Esophagus squamous epithelium (tissue), 5 donors: ENCODE data around the gene BCAR1. TPM values are rescaled to one million over a fixed set of nuclear protein-coding genes. Genes with fewer than 3 reads are reported as not detected.
A peak's percentile ranks its signal among the peaks of the same experiment; 100 is the strongest.

Source experiments
- DNase-seq: peaks from one replicate; lab custom pipeline; 2025; lab: John Stamatoyannopoulos, UW
- H3K27ac ChIP-seq, 4 donors: fragments of 200-600 bp; sonication (generic); one replicate each; pipeline ENCODE4 v1.5.1; 2016 to 2019; ENCODE audit warnings: mild to moderate bottlenecking in 1 of 4
- H3K27me3 ChIP-seq, 4 donors: fragments of 200-600 bp; sonication (generic); 1 replicate in 3 of 4; 2 replicates in 1 of 4; pipeline versions ENCODE4 v1.5.1 to v1.6.0; 2017 to 2021; ENCODE audit warnings: antibody characterized with exemption in 1 of 4
- H3K36me3 ChIP-seq, 3 donors: fragments of 200-600 bp; sonication (generic); one replicate each; pipeline ENCODE4 v1.5.1; 2016 to 2019
- H3K4me1 ChIP-seq, 3 donors: fragments of 200-600 bp; sonication (generic); one replicate each; pipeline ENCODE4 v1.5.1; 2017 to 2019
- H3K4me3 ChIP-seq, 4 donors: fragments of 200-600 bp; sonication (generic); 1 replicate in 3 of 4; 2 replicates in 1 of 4; pipeline ENCODE4 v1.5.1; 2016 to 2019; ENCODE audit warnings: mild to moderate bottlenecking in 2 of 4, moderate library complexity in 1 of 4
- H3K9me3 ChIP-seq, 3 donors: fragments of 200-600 bp; sonication (generic); one replicate each; pipeline ENCODE4 v1.5.1; 2016 to 2019
- POLR2A ChIP-seq, 4 donors: fragments of 450-650 bp; IDR thresholded peaks; one replicate each; pipeline ENCODE4 v1.6.1; 2017; ENCODE audit warnings: antibody characterized with exemption in 4 of 4, mild to moderate bottlenecking in 4 of 4, moderate library complexity in 3 of 4
- WGBS, 2 donors: methylation state at CpG; one replicate each; pipeline ENCODE4 v1.1.5; 2018; 5-methylcytosine and 5-hydroxymethylcytosine counted together
- intact Hi-C: fragments of 100-400 bp; cut with DNase I; formaldehyde crosslinking; loops from one replicate; pipeline ENCODE4 v1.15.0; 2022
- total RNA-seq, 4 donors: library from RNA; depleted of rRNA; stranded (reverse); fragments of >200 nt; gene quantifications; one replicate each; pipeline ENCODE4 v1.1.0, GENCODE V29; 2016
- TF ChIP-seq, protein P1 (sequence below), 6 experiments: fragments of 450-650 bp in 4 of 6; fragments of 200-600 bp in 2 of 6; sonication (generic) in 2 of 6; IDR thresholded peaks; one replicate each; pipeline ENCODE4 v1.5.1; 2016 to 2019; ENCODE audit warnings: antibody characterized with exemption in 6 of 6, mild to moderate bottlenecking in 4 of 6, moderate library complexity in 4 of 6
- donor health status: DM: yes; HTN: yes; CAD: no.

BCAR1 gene
- total RNA-seq, 4 donors from 2014 or later, result 26.8 to 51.9 (median 32.1) TPM

DNA sequence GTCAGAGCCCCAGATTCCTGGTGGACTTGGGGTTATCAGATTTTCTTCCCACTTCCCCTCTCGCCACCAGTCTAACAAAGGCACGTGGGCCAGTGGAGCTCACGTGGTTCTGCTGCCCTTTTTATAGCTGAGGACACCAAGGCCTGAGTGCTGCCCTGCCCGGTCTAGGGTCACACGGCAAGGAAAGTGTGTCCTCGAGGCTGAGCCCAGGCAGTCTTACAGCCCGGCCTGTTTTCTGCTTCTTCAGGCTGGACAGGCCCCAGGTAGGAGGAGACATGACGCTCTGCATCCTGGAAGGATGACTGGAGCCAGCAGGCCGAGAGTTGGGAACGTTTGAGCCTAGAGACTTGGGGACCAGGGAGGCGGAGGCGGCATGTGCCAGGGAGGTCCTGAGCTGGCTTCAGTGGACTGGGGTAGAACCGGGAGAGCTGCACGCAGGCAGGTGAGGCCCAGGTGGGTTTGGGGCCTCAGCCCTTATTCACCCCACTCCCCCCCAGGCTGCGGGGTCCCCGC, 29.1 kb downstream of the BCAR1 start:
- TF ChIP-seq, protein P1, sequence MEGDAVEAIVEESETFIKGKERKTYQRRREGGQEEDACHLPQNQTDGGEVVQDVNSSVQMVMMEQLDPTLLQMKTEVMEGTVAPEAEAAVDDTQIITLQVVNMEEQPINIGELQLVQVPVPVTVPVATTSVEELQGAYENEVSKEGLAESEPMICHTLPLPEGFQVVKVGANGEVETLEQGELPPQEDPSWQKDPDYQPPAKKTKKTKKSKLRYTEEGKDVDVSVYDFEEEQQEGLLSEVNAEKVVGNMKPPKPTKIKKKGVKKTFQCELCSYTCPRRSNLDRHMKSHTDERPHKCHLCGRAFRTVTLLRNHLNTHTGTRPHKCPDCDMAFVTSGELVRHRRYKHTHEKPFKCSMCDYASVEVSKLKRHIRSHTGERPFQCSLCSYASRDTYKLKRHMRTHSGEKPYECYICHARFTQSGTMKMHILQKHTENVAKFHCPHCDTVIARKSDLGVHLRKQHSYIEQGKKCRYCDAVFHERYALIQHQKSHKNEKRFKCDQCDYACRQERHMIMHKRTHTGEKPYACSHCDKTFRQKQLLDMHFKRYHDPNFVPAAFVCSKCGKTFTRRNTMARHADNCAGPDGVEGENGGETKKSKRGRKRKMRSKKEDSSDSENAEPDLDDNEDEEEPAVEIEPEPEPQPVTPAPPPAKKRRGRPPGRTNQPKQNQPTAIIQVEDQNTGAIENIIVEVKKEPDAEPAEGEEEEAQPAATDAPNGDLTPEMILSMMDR (IDR thresholded peaks at IDR 0.05), result no peak
- TF ChIP-seq POLR2A (IDR thresholded peaks at IDR 0.05), result no peak
- Histone ChIP-seq H3K9me3 (no peaks in the 10 kb centered on the region), H3K4me1 (no peaks in the 10 kb centered on the region), H3K4me3 (no peak overlapping the region), H3K27ac (no peak overlapping the region), H3K36me3 (no peaks in the 10 kb centered on the region), H3K27me3 (peaks cover 0 to 32% (median 0%) of the 10 kb centered on the region in 4 donors)
- whole genome bisulfite sequencing, 2 donors, result 60 to 65% methylated on average over 4 to 6 of the region's 16 CpGs
- DNase-seq, result no peak
- intact Hi-C loops, result no loop called here

DNA sequence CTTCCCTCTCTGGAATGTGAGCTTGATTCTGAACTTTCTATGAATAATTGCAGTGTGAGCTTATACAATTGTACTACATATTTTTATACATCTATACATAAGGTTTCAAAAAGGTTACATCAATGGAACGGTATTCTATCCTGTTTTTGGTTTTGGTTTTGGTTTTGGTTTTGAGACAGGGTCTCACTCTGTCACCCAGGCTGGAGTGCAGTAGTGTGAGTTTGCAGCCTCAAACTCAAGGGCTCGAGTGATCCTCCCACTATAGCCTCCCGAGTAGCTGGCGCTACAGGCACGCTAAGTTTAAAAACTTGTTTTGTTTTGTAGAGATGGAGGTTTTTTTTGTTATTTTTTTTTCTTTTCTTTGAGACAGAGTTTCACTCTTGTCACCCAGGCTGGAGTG, 31.6 kb downstream of the BCAR1 start:
- DNase-seq, result no peak
- H3K9me3 ChIP-seq, result no peaks in the 10 kb centered on the region
- intact Hi-C loops, result no loop called here
- H3K27ac ChIP-seq, result no peak overlapping the region
- H3K4me1 ChIP-seq, result no peaks in the 10 kb centered on the region
- peaks cover 0 to 8% (median 0%) of the 10 kb centered on the region in 4 donors for H3K27me3 ChIP-seq
- WGBS, 2 donors, result 57 to 59% methylated on average over 5 of the region's 5 CpGs
- no peaks in the 10 kb centered on the region for H3K36me3 ChIP-seq
- TF ChIP-seq, protein P1 (IDR thresholded peaks at IDR 0.05), result no peak
- TF ChIP-seq POLR2A (IDR thresholded peaks at IDR 0.05), result no peak
- H3K4me3 ChIP-seq, result peak overlapping the region in 1 of 4 donors; percentile 18

DNA sequence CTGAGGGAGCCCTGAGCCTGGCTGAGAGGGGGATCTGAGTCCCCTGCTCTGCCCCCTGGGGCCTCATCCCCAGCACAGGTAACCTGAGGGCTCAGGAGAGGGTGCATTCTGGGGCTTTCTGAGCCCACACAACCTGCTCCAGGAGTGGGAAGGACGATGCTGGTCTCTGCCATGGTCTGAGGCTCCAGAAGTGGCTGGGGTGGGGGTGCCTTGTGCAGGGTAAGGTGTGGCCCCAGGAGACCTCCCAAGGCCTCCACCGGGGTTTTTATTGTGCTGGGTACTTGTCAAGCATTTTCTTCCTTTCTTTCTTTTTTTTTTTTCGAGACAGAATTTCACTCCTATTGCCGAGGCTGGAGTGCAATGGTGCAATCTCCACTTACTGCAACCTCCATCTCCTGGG, 32.3 kb downstream of the BCAR1 start:
- 68% methylated on average over 4 of the region's 4 CpGs for WGBS, 2 donors
- no peak for TF ChIP-seq POLR2A (IDR thresholded peaks at IDR 0.05)
- TF ChIP-seq, protein P1 (IDR thresholded peaks at IDR 0.05), result no peak
- Histone ChIP-seq H3K4me1 (no peaks in the 10 kb centered on the region), H3K27ac (no peak overlapping the region), H3K4me3 (no peak overlapping the region), H3K36me3 (no peaks in the 10 kb centered on the region), H3K9me3 (no peaks in the 10 kb centered on the region), H3K27me3 (peaks cover 0 to under 1% (median 0%) of the 10 kb centered on the region in 4 donors)
- intact Hi-C loops, result no loop called here
- no peak for DNase-seq

DNA sequence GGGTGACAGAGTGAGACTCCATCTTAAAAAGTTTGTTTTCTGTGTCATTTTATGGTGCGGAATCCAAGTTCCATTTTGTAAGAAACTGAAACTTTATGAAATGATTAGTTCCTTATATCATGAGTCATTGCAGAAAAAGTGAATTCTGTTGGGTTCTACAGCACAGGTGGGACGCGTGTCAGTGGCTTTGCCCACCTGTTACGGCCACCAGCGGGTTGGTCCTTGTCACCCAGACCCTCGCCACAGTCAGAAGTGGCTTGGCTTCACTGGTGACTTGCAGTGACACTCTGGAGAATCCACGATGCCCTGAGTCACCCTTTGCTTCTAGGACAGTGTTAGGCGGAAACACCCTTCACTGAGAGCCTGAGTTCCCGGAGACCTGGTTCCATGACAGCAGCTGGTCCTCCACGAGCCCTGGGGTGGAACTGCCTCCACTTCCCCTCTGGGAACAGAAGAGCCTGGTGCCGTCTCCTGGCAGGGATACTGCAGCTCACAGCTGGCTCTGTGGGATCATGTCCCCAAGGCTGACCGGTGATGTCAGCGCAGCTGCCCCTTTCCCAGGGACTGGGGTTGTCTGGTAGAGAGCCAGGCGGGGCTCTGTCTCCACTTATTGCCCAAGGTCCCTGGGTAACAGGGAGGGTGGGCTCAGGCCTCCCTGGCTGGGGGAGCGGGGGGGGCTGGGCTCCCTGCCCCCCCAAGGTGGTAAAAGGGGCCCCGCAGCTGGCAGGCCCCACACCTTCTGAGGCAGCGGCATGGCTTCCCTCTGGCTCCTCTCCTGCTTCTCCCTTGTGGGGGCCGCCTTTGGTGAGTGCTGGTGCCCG, 33.0 kb downstream of the BCAR1 start, which contains the start of gene CTRB1:
Gene CTRB1 (plus strand): TSS at position 733 of the 821 bp plus-strand sequence. CDS start 20 bp downstream, at position 753.
- TF ChIP-seq, protein P1 (IDR thresholded peaks at IDR 0.05), result no peak
- TF ChIP-seq POLR2A (IDR thresholded peaks at IDR 0.05), result no peak
- Histone ChIP-seq H3K36me3 (no peaks in the 10 kb centered on the region), H3K27me3 (no peaks in the 10 kb centered on the region), H3K4me3 (peak within 1 kb of the TSS in 1 of 4 donors; percentile 18), H3K9me3 (no peaks in the 10 kb centered on the region), H3K27ac (no peak within 1 kb of the TSS), H3K4me1 (no peaks in the 10 kb centered on the region)
- no peak for DNase-seq
- 72 to 80% methylated on average over 11 to 14 of the region's 19 CpGs for WGBS, 2 donors
- intact Hi-C loops, result no loop called here

DNA sequence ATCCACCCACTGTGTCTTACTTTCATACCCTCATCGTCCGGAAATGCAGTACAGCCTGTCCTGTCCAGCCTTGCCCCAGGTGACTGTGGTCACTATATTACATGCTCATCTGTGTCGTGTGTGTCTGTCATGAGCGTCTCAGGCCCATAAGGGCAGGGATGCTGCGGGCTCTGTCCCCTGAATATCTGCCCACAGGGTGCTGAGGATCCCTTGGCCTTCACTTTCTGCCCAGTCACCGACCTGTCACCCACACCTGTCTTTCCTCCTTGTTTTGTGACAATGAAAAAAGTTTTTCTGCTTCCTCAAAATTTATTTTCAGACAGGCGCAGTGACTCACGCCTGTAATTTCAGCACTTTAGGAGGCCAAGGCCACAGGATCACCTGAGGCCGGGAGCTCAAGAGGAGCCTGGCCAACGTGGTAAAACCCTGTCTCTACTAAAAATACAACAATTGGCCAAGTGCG, 34.0 kb downstream of the BCAR1 start:
- 74 to 86% methylated on average over 5 to 8 of the region's 11 CpGs for WGBS, 2 donors
- intact Hi-C loops, result no loop called here
- TF ChIP-seq, protein P1 (IDR thresholded peaks at IDR 0.05), result no peak
- TF ChIP-seq POLR2A (IDR thresholded peaks at IDR 0.05), result no peak
- no peak overlapping the region for H3K4me3 ChIP-seq
- H3K9me3 ChIP-seq, result no peaks in the 10 kb centered on the region
- H3K4me1 ChIP-seq, result no peaks in the 10 kb centered on the region
- no peaks in the 10 kb centered on the region for H3K27me3 ChIP-seq
- no peak for DNase-seq
- H3K36me3 ChIP-seq, result no peaks in the 10 kb centered on the region
- H3K27ac ChIP-seq, result no peak overlapping the region
